Natural killer cell (primary cell): ENCODE results near the gene NRCAM. TPM values are rescaled to one million over a fixed set of nuclear protein-coding genes. Genes with fewer than 3 reads are reported as not detected.

Source experiments
- ATAC-seq, 3 donors: fragments of 150-1000 bp in 2 of 3; fragments of 200-7000 bp in 1 of 3; cut with Tn5 transposase; 1 replicate in 1 of 3; 2 replicates in 2 of 3; pipeline ENCODE4 v1.10.0; 2021; ENCODE audit warnings: mild to moderate bottlenecking in 2 of 3, moderate library complexity in 2 of 3
- DNase-seq, 2 donors: peaks; one replicate each; pipeline versions ENCODE4 v3.0.0 to v3.0.0-alpha.2; 2013 to 2021; ENCODE audit warnings: mixed read lengths in 1 of 2
- H3K27ac ChIP-seq: one replicate; pipeline ENCODE4 v1.5.1; 2013; ENCODE audit warnings: mild to moderate bottlenecking, low read length
- H3K27me3 ChIP-seq: one replicate; pipeline ENCODE4 v1.6.1; 2013; ENCODE audit warnings: low read length; ENCODE audit not compliant: control insufficient read depth, insufficient read depth
- H3K36me3 ChIP-seq: one replicate; pipeline ENCODE4 v1.6.1; 2013; ENCODE audit warnings: low read length; ENCODE audit not compliant: control insufficient read depth, insufficient read depth
- H3K4me1 ChIP-seq: one replicate; pipeline ENCODE4 v1.6.1; 2013; ENCODE audit warnings: low read length; ENCODE audit not compliant: control insufficient read depth, insufficient read depth
- H3K4me3 ChIP-seq: one replicate; pipeline ENCODE4 v1.5.1; 2013; ENCODE audit warnings: low read length
- H3K9me3 ChIP-seq: one replicate; pipeline ENCODE4 v1.6.1; 2013; ENCODE audit warnings: low read length; ENCODE audit not compliant: control insufficient read depth, insufficient read depth
- H3K27ac Mint-ChIP-seq, 2 donors: one replicate each; pipeline ENCODE4 v1.8.0; 2022; ENCODE audit warnings: mild to moderate bottlenecking in 2 of 2, mixed read lengths in 2 of 2, moderate library complexity in 1 of 2
- H3K27me3 Mint-ChIP-seq, 2 donors: one replicate each; pipeline ENCODE4 v1.8.0; 2022; ENCODE audit warnings: low read depth in 2 of 2, mixed read lengths in 2 of 2
- H3K36me3 Mint-ChIP-seq: one replicate; pipeline ENCODE4 v1.8.0; 2022; ENCODE audit warnings: mixed read lengths
- H3K4me1 Mint-ChIP-seq, 2 donors: one replicate each; pipeline ENCODE4 v1.8.0; 2022; ENCODE audit warnings: mixed read lengths in 2 of 2
- H3K4me3 Mint-ChIP-seq: one replicate; pipeline ENCODE4 v1.8.0; 2022; ENCODE audit warnings: mild to moderate bottlenecking, moderate library complexity, mixed read lengths
- H3K9me3 Mint-ChIP-seq, 2 donors: one replicate each; pipeline ENCODE4 v1.8.0; 2022; ENCODE audit warnings: mixed read lengths in 2 of 2
- CTCF ChIP-seq: fragments of 200-600 bp; IDR thresholded peaks from one replicate; pipeline ENCODE4 v1.8.0; 2022; ENCODE audit warnings: antibody characterized with exemption
- WGBS: methylation state at CpG from one replicate; pipeline ENCODE4 v1.1.7; 2013; ENCODE audit warnings: missing lambda C conversion rate; ENCODE audit not compliant: insufficient coverage; 5-methylcytosine and 5-hydroxymethylcytosine counted together
- intact Hi-C: fragments of 100-400 bp; cut with micrococcal nuclease; formaldehyde crosslinking; loops from one replicate; pipeline ENCODE4 v1.14.2; 2022
- total RNA-seq, 4 donors: library from RNA; stranded (reverse); fragments of 120-200 nt in 1 of 4; gene quantifications; one replicate each; pipeline versions ENCODE4 v1.2.3 to v1.2.4, GENCODE V29; 2013 to 2022

Gene NRCAM
- total RNA-seq, 3 donors from 2014 or later (not counting 1 experiment from before 2014, with no cell fraction given) = 0.27 to 0.95 (median 0.52) TPM

GRCh38 chr7:108328174-108328651 is 128.0 kb downstream of the NRCAM start:
- no peaks in the 10 kb centered on the region for H3K36me3 ChIP-seq
- no peaks in the 10 kb centered on the region for H3K9me3 ChIP-seq
- H3K27me3 ChIP-seq = no peaks in the 10 kb centered on the region
- H3K9me3 Mint-ChIP-seq = peaks cover 0 to 2% of the 10 kb centered on the region in 2 donors
- no peaks in the 10 kb centered on the region for H3K36me3 Mint-ChIP-seq
- no peak for ATAC-seq
- intact Hi-C loops = no loop called here
- H3K4me3 ChIP-seq = no peak overlapping the region
- H3K4me1 Mint-ChIP-seq = no peaks in the 10 kb centered on the region
- H3K27ac Mint-ChIP-seq = no peak overlapping the region
- no peak overlapping the region for H3K27ac ChIP-seq
- no peak for TF ChIP-seq CTCF
- no peak overlapping the region for H3K4me3 Mint-ChIP-seq
- DNase-seq = no peak
- no peaks in the 10 kb centered on the region for H3K27me3 Mint-ChIP-seq
- H3K4me1 ChIP-seq = no peaks in the 10 kb centered on the region
- WGBS = 50% methylated on average over 2 of the region's 2 CpGs

GRCh38 chr7:108327353-108327752 is 128.9 kb downstream of the NRCAM start:
- no peaks in the 10 kb centered on the region for H3K4me1 ChIP-seq
- H3K36me3 ChIP-seq = no peaks in the 10 kb centered on the region
- H3K4me3 ChIP-seq = no peak overlapping the region
- ATAC-seq (no peak), DNase-seq (no peak)
- Mint-ChIP-seq H3K27me3 (no peaks in the 10 kb centered on the region), H3K36me3 (no peaks in the 10 kb centered on the region), H3K27ac (no peak overlapping the region), H3K4me1 (no peaks in the 10 kb centered on the region), H3K4me3 (no peak overlapping the region), H3K9me3 (no peaks in the 10 kb centered on the region)
- TF ChIP-seq CTCF = no peak
- H3K27me3 ChIP-seq = no peaks in the 10 kb centered on the region
- intact Hi-C loops = no loop called here
- no peak overlapping the region for H3K27ac ChIP-seq
- no peaks in the 10 kb centered on the region for H3K9me3 ChIP-seq

GRCh38 chr7:108326938-108327337 is 129.3 kb downstream of the NRCAM start:
- no peaks in the 10 kb centered on the region for H3K9me3 ChIP-seq
- no peaks in the 10 kb centered on the region for H3K9me3 Mint-ChIP-seq
- no peak overlapping the region for H3K27ac Mint-ChIP-seq
- no peaks in the 10 kb centered on the region for H3K27me3 ChIP-seq
- no peak overlapping the region for H3K27ac ChIP-seq
- H3K36me3 ChIP-seq = no peaks in the 10 kb centered on the region
- intact Hi-C loops = no loop called here
- H3K27me3 Mint-ChIP-seq = no peaks in the 10 kb centered on the region
- ATAC-seq (no peak), DNase-seq (no peak)
- WGBS = 83% methylated on average over 1 of the region's 2 CpGs
- no peaks in the 10 kb centered on the region for H3K4me1 ChIP-seq
- H3K4me1 Mint-ChIP-seq = no peaks in the 10 kb centered on the region
- no peaks in the 10 kb centered on the region for H3K36me3 Mint-ChIP-seq
- H3K4me3 Mint-ChIP-seq = no peak overlapping the region
- no peak for TF ChIP-seq CTCF
- H3K4me3 ChIP-seq = no peak overlapping the region
